Gastrocnemius medialis (tissue), 4 donors: Measurements from ENCODE around the gene RNF167. TPM values are rescaled to one million over a fixed set of nuclear protein-coding genes. Genes with fewer than 3 reads are reported as not detected.

Source experiments
- microRNA-seq, 2 donors: library from miRNA; unstranded; fragments of <30 nt; microRNA quantifications; one replicate each; pipeline ENCODE4, GENCODE V29; 2016; ENCODE audit warnings: borderline replicate concordance in 2 of 2
- total RNA-seq, 4 donors: library from RNA; depleted of rRNA; stranded (reverse); fragments of >200 nt; gene quantifications; one replicate each; pipeline versions ENCODE4 v1.1.0 to v1.2.3, GENCODE V29; 2016

The RNF167 gene
- total RNA-seq, 4 donors from 2014 or later = 51.2 to 99.5 (median 75.2) TPM

Small RNAs within 50 kb of the gene (microRNA-seq; reads per million reads assigned to microRNA genes)
- gene MIR6864 (0 to 0.85 reads per million in 2 donors), gene MIR6865 (0 reads per million in 2 donors)

Other genes with a start within 250 kb of the RNF167 start
- 10 to 100 TPM; 31.5 to 46.8 (median 35.6) TPM for gene PELP1, start 236.1 kb upstream of the RNF167 start, total RNA-seq
- gene ARRB2, start 229.6 kb upstream of the RNF167 start, total RNA-seq = 10 to 100 TPM in 1 of 4 donors, 1 to 10 TPM in 3; 5.5 to 11.8 (median 7.8) TPM
- 10 to 100 TPM; 29.4 to 58.5 (median 44.8) TPM for gene MED11, start 208.8 kb upstream of the RNF167 start, total RNA-seq
- not detected for gene ZMYND15, start 200.4 kb upstream of the RNF167 start, total RNA-seq
- 1 to 10 TPM; 1.2 to 2.1 (median 1.4) TPM for gene CXCL16, start 200.3 kb upstream of the RNF167 start, total RNA-seq
- gene TM4SF5, start 168.4 kb upstream of the RNF167 start, total RNA-seq = under 1 TPM in 1 of 4 donors, not detected in 3; 0.64 TPM
- gene VMO1, start 153.9 kb upstream of the RNF167 start, total RNA-seq = 1 to 10 TPM in 3 of 4 donors, not detected in 1; 1.4 to 7.2 (median 3.8) TPM
- gene GLTPD2, start 151.3 kb upstream of the RNF167 start, total RNA-seq = under 1 TPM in 1 of 4 donors, not detected in 3; 0.53 TPM
- gene PSMB6, start 144.1 kb upstream of the RNF167 start, total RNA-seq = 100 to 1,000 TPM; 365 to 662 (median 479) TPM
- gene PLD2, start 133.1 kb upstream of the RNF167 start, total RNA-seq = 1 to 10 TPM; 2.8 to 5.8 (median 4.2) TPM
- 10 to 100 TPM; 11.7 to 20.2 (median 15.3) TPM for gene MINK1, start 106.9 kb upstream of the RNF167 start, total RNA-seq
- under 1 TPM in 2 of 4 donors, not detected in 2; 0.10 to 0.33 TPM for gene C17orf107, start 40.7 kb upstream of the RNF167 start, total RNA-seq
- gene CHRNE, start 37.2 kb upstream of the RNF167 start, total RNA-seq = 1 to 10 TPM in 1 of 4 donors, under 1 TPM in 2, not detected in 1; 0.33 to 1.9 (median 0.52) TPM
- not detected for gene GP1BA, start 8.0 kb upstream of the RNF167 start, total RNA-seq
- 100 to 1,000 TPM in 2 of 4 donors, 10 to 100 TPM in 2; 52.6 to 106 (median 81.7) TPM for gene SLC25A11, start 222 bp upstream of the RNF167 start, total RNA-seq
- 100 to 1,000 TPM; 304 to 750 (median 599) TPM for gene PFN1, start 8.3 kb downstream of the RNF167 start, total RNA-seq
- gene ENO3, start 10.9 kb downstream of the RNF167 start, total RNA-seq = 1,000 to 10,000 TPM; 1,434 to 5,473 (median 3,204) TPM
- 100 to 1,000 TPM in 1 of 4 donors, 10 to 100 TPM in 3; 78.6 to 114 (median 91.0) TPM for gene SPAG7, start 27.5 kb downstream of the RNF167 start, total RNA-seq
- 10 to 100 TPM; 19.1 to 46.4 (median 36.4) TPM for gene CAMTA2, start 47.4 kb downstream of the RNF167 start, total RNA-seq
- 1 to 10 TPM; 1.9 to 5.7 (median 4.3) TPM for gene INCA1, start 57.3 kb downstream of the RNF167 start, total RNA-seq
- 100 to 1,000 TPM; 327 to 543 (median 393) TPM for gene KIF1C, start 57.7 kb downstream of the RNF167 start, total RNA-seq
- gene SLC52A1, start 95.2 kb downstream of the RNF167 start, total RNA-seq = not detected
- gene ZFP3, start 138.2 kb downstream of the RNF167 start, total RNA-seq = 10 to 100 TPM in 1 of 4 donors, 1 to 10 TPM in 3; 6.1 to 11.4 (median 7.6) TPM
- 10 to 100 TPM in 1 of 4 donors, 1 to 10 TPM in 3; 5.8 to 13.5 (median 7.7) TPM for gene ZNF232, start 171.6 kb downstream of the RNF167 start, total RNA-seq
- gene USP6, start 175.8 kb downstream of the RNF167 start, total RNA-seq = under 1 TPM; 0.26 to 0.97 (median 0.63) TPM